Upper lobe of left lung (tissue), 6 donors: ENCODE measurements around the gene TERT. TPM values are rescaled to one million over a fixed set of nuclear protein-coding genes. Genes with fewer than 3 reads are reported as not detected.

ENCODE experiments used
- ATAC-seq, 2 donors: fragments of 200-7000 bp; cut with Tn5 transposase; one replicate each; pipeline ENCODE4 v1.9.1; 2022; ENCODE audit warnings: mild to moderate bottlenecking in 2 of 2, moderate library complexity in 2 of 2; ENCODE audit not compliant: low FRiP score in 2 of 2
- DNase-seq, 2 donors: peaks; one replicate each; pipeline ENCODE4 v3.0.0-alpha.2; 2019 to 2020
- H3K27ac ChIP-seq, 4 donors: fragments of 200-600 bp; sonication (generic); one replicate each; pipeline ENCODE4 v1.5.1; 2016 to 2019
- H3K27me3 ChIP-seq, 4 donors: fragments of 200-600 bp; sonication (generic); one replicate each; pipeline ENCODE4 v1.5.1; 2017 to 2019
- H3K36me3 ChIP-seq, 4 donors: fragments of 200-600 bp; sonication (generic); one replicate each; pipeline ENCODE4 v1.5.1; 2016 to 2019
- H3K4me1 ChIP-seq, 4 donors: fragments of 200-600 bp; sonication (generic); one replicate each; pipeline ENCODE4 v1.5.1; 2018 to 2019
- H3K4me3 ChIP-seq, 4 donors: fragments of 200-600 bp; sonication (generic); one replicate each; pipeline ENCODE4 v1.5.1; 2017 to 2019; ENCODE audit warnings: mild to moderate bottlenecking in 2 of 4, moderate library complexity in 1 of 4
- H3K9me3 ChIP-seq, 4 donors: fragments of 200-600 bp; sonication (generic); one replicate each; pipeline ENCODE4 v1.5.1; 2018 to 2019
- CTCF ChIP-seq, 6 experiments: fragments of 450-650 bp in 4 of 6; fragments of 200-600 bp in 2 of 6; sonication (generic) in 2 of 6; IDR thresholded peaks; one replicate each; pipeline ENCODE4 v1.5.1; 2016 to 2019; ENCODE audit warnings: antibody characterized with exemption in 6 of 6
- EP300 ChIP-seq, 4 donors: sonication (generic); formaldehyde crosslinking; IDR thresholded peaks; one replicate each; pipeline ENCODE4 v1.5.1; 2017; ENCODE audit warnings: antibody characterized with exemption in 4 of 4, control low read depth in 2 of 4
- POLR2A ChIP-seq, 4 donors: fragments of 450-650 bp; IDR thresholded peaks; one replicate each; pipeline ENCODE4 v1.5.1; 2016 to 2017; ENCODE audit warnings: antibody characterized with exemption in 4 of 4, mild to moderate bottlenecking in 2 of 4
- POLR2AphosphoS5 ChIP-seq, 2 donors: sonication (generic); formaldehyde crosslinking; IDR thresholded peaks; one replicate each; pipeline ENCODE4 v1.5.1; 2017; ENCODE audit warnings: antibody characterized with exemption in 2 of 2
- WGBS, 2 donors: methylation state at CpG; one replicate each; pipeline ENCODE4 v1.1.5; 2017 to 2018; 5-methylcytosine and 5-hydroxymethylcytosine counted together
- total RNA-seq, 6 donors: library from RNA; depleted of rRNA in 4 of 6; stranded (reverse); fragments of >200 nt in 4 of 6; gene quantifications; one replicate each; pipeline versions ENCODE4 v1.1.0 to v1.2.1, GENCODE V29; 2016 to 2021
- donor health status: DM: no; HTN: no; CAD: no; lungs with moderate emphysema.
- donor health status: DM: no; HTN: yes; CAD: no; lungs with severe emphysema.

Gene TERT
- total RNA-seq, 6 donors from 2014 or later: 0.06 to 0.07 TPM; not detected in 4

GRCh38 chr5:1224631-1225030 is 70.2 kb downstream of the TERT start:
- WGBS, 2 donors: 77 to 79% methylated on average over 9 to 13 of the region's 15 CpGs
- TF ChIP-seq CTCF (IDR thresholded peaks at IDR 0.05) (no peak), EP300 (IDR thresholded peaks at IDR 0.05) (no peak), POLR2A (IDR thresholded peaks at IDR 0.05) (no peak), POLR2AphosphoS5 (IDR thresholded peaks at IDR 0.05) (no peak)
- H3K27me3 ChIP-seq: no peaks in the 10 kb centered on the region
- no peaks in the 10 kb centered on the region for H3K36me3 ChIP-seq
- DNase-seq: peak in 1 of 2 donors; percentile 69
- H3K4me1 ChIP-seq: peaks cover 0 to 5% (median 0%) of the 10 kb centered on the region in 4 donors
- ATAC-seq: peak in 1 of 2 donors; percentile 9
- H3K9me3 ChIP-seq: no peaks in the 10 kb centered on the region
- no peak overlapping the region for H3K4me3 ChIP-seq
- H3K27ac ChIP-seq: no peak overlapping the region

GRCh38 chr5:1223278-1223670 is 71.6 kb downstream of the TERT start:
- Histone ChIP-seq H3K27me3 (no peaks in the 10 kb centered on the region), H3K9me3 (no peaks in the 10 kb centered on the region), H3K4me1 (peaks cover 0 to 5% (median 0%) of the 10 kb centered on the region in 4 donors), H3K4me3 (no peak overlapping the region), H3K27ac (no peak overlapping the region), H3K36me3 (no peaks in the 10 kb centered on the region)
- 59 to 86% methylated on average over 4 to 12 of the region's 12 CpGs for WGBS, 2 donors
- ATAC-seq (no peak), DNase-seq (peak in 1 of 2 donors; percentile 65)
- no peak for TF ChIP-seq CTCF (IDR thresholded peaks at IDR 0.05)
- no peak for TF ChIP-seq POLR2A (IDR thresholded peaks at IDR 0.05)
- no peak for TF ChIP-seq POLR2AphosphoS5 (IDR thresholded peaks at IDR 0.05)
- no peak for TF ChIP-seq EP300 (IDR thresholded peaks at IDR 0.05)

GRCh38 chr5:1222621-1223277 is 72.1 kb downstream of the TERT start:
- Histone ChIP-seq H3K9me3 (no peaks in the 10 kb centered on the region), H3K27ac (no peak overlapping the region), H3K36me3 (no peaks in the 10 kb centered on the region), H3K4me1 (no peaks in the 10 kb centered on the region), H3K27me3 (no peaks in the 10 kb centered on the region), H3K4me3 (no peak overlapping the region)
- WGBS, 2 donors: 82 to 93% methylated on average over 13 to 27 of the region's 27 CpGs
- no peak for TF ChIP-seq POLR2A (IDR thresholded peaks at IDR 0.05)
- no peak for TF ChIP-seq CTCF (IDR thresholded peaks at IDR 0.05)
- TF ChIP-seq EP300 (IDR thresholded peaks at IDR 0.05): no peak
- TF ChIP-seq POLR2AphosphoS5 (IDR thresholded peaks at IDR 0.05): no peak
- no peak for ATAC-seq
- peak in 1 of 2 donors; percentile 46 for DNase-seq

- Histone ChIP-seq H3K36me3 (no peaks in the 10 kb centered on the region), H3K4me1 (no peaks in the 10 kb centered on the region), H3K9me3 (no peaks in the 10 kb centered on the region), H3K4me3 (no peak overlapping the region), H3K27me3 (no peaks in the 10 kb centered on the region), H3K27ac (no peak overlapping the region)
- TF ChIP-seq POLR2AphosphoS5 (IDR thresholded peaks at IDR 0.05) (no peak), POLR2A (IDR thresholded peaks at IDR 0.05) (no peak), CTCF (IDR thresholded peaks at IDR 0.05) (no peak), EP300 (IDR thresholded peaks at IDR 0.05) (no peak)
- ATAC-seq (no peak), DNase-seq (no peak)
- 95 to 99% methylated on average over 9 of the region's 9 CpGs for WGBS, 2 donors
Measured at GRCh38 chr5:1222147-1222546, 72.7 kb downstream of the TERT start.

- DNase-seq: no peak
- Histone ChIP-seq H3K27ac (no peak overlapping the region), H3K4me3 (no peak overlapping the region), H3K9me3 (no peaks in the 10 kb centered on the region), H3K27me3 (no peaks in the 10 kb centered on the region), H3K4me1 (no peaks in the 10 kb centered on the region), H3K36me3 (no peaks in the 10 kb centered on the region)
- 85 to 93% methylated on average over 9 to 10 of the region's 10 CpGs for WGBS, 2 donors
- ATAC-seq: no peak
- TF ChIP-seq POLR2AphosphoS5 (IDR thresholded peaks at IDR 0.05): no peak
Measured at GRCh38 chr5:1221721-1222120, 73.1 kb downstream of the TERT start.
